Liver (tissue), 9 donors: ENCODE data around the gene CXXC5. TPM values are rescaled to one million over a fixed set of nuclear protein-coding genes. Genes with fewer than 3 reads are reported as not detected.

Source experiments
- DNase-seq: peaks from one replicate; pipeline ENCODE4 v3.0.0-alpha.2; 2017; ENCODE audit warnings: low spot score
- H3K27ac ChIP-seq, 2 donors: one replicate each; pipeline ENCODE4 v1.7.0; 2013; ENCODE audit warnings: inconsistent platforms in 2 of 2, low read length in 2 of 2, control low read depth in 1 of 2, low read depth in 1 of 2, mild to moderate bottlenecking in 1 of 2
- H3K27me3 ChIP-seq, 4 donors: one replicate each; pipeline versions ENCODE4 v1.6.1 to v1.7.0; 2013; ENCODE audit warnings: low read length in 3 of 4, inconsistent platforms in 1 of 4, mild to moderate bottlenecking in 1 of 4, moderate library complexity in 1 of 4; ENCODE audit not compliant: control insufficient read depth in 4 of 4, insufficient read depth in 4 of 4
- H3K36me3 ChIP-seq, 4 donors: one replicate each; pipeline versions ENCODE4 v1.6.1 to v1.7.0; 2013; ENCODE audit warnings: low read length in 3 of 4, mild to moderate bottlenecking in 3 of 4, low read depth in 1 of 4, moderate library complexity in 1 of 4; ENCODE audit not compliant: control insufficient read depth in 4 of 4, insufficient read depth in 3 of 4
- H3K4me1 ChIP-seq, 4 donors: one replicate each; pipeline versions ENCODE4 v1.6.1 to v1.7.0; 2013; ENCODE audit warnings: low read length in 3 of 4, mild to moderate bottlenecking in 3 of 4, moderate library complexity in 1 of 4; ENCODE audit not compliant: control insufficient read depth in 4 of 4, insufficient read depth in 4 of 4
- H3K4me3 ChIP-seq, 3 donors: one replicate each; pipeline versions ENCODE4 v1.6.1 to v1.7.0; 2013; ENCODE audit warnings: low read length in 3 of 3, control low read depth in 1 of 3, low read depth in 1 of 3, mild to moderate bottlenecking in 1 of 3
- H3K9ac ChIP-seq, 2 donors: one replicate each; pipeline ENCODE4 v1.7.0; 2013; ENCODE audit warnings: low read length in 2 of 2, mild to moderate bottlenecking in 2 of 2, moderate library complexity in 2 of 2, control low read depth in 1 of 2, low read depth in 1 of 2
- H3K9me3 ChIP-seq, 4 donors: one replicate each; pipeline versions ENCODE4 v1.6.1 to v1.7.0; 2013; ENCODE audit warnings: low read length in 3 of 4; ENCODE audit not compliant: control insufficient read depth in 4 of 4
- ATF3 ChIP-seq: IDR thresholded peaks from 2 replicates; pipeline ENCODE4 v1.6.1; 2016; ENCODE audit warnings: antibody characterized with exemption
- CTCF ChIP-seq: fragments of 150-350 bp; IDR thresholded peaks from 2 replicates; pipeline ENCODE4 v1.5.1; 2017; ENCODE audit warnings: improper control_type of control experiment, low read depth, low read length; ENCODE audit not compliant: missing input control
- EGR1 ChIP-seq, 2 donors: IDR thresholded peaks; 2 replicates each; pipeline ENCODE4 v1.6.1; 2016 to 2018; ENCODE audit warnings: antibody characterized with exemption in 2 of 2, low read depth in 2 of 2
- GABPA ChIP-seq, 2 donors: IDR thresholded peaks in 1 of 2; conservative IDR thresholded peaks in 1 of 2; 2 replicates each; pipeline ENCODE4 v1.6.1; 2016; ENCODE audit warnings: antibody characterized with exemption in 2 of 2, mild to moderate bottlenecking in 1 of 2, moderate library complexity in 1 of 2
- HNF4G ChIP-seq: IDR thresholded peaks from 2 replicates; pipeline ENCODE4 v1.6.1; 2016; ENCODE audit warnings: antibody characterized with exemption
- RAD21 ChIP-seq, 2 donors: IDR thresholded peaks; 2 replicates each; pipeline ENCODE4 v1.6.1; 2016; ENCODE audit warnings: antibody characterized with exemption in 2 of 2, mild to moderate bottlenecking in 2 of 2
- REST ChIP-seq: IDR thresholded peaks from 2 replicates; pipeline ENCODE4 v1.6.1; 2016; ENCODE audit warnings: antibody characterized with exemption, mild to moderate bottlenecking
- RXRA ChIP-seq, 2 donors: IDR thresholded peaks; 2 replicates each; pipeline ENCODE4 v1.6.1; 2017 to 2018; ENCODE audit warnings: antibody characterized with exemption in 2 of 2, mild to moderate bottlenecking in 1 of 2
- ZBTB33 ChIP-seq: IDR thresholded peaks from 2 replicates; pipeline ENCODE4 v1.6.1; 2016; ENCODE audit warnings: antibody characterized with exemption
- WGBS: extraction: QIAGEN DNeasy Blood & Tissue Kit; methylation state at CpG from one replicate; pipeline ENCODE4 v1.1.7; 2013; 5-methylcytosine and 5-hydroxymethylcytosine counted together
- polyA plus RNA-seq, 2 donors: library from polyadenylated mRNA; stranded (reverse) in 1 of 2; unstranded in 1 of 2; fragments of 200-250 nt in 1 of 2; fragments of >200 nt in 1 of 2; fragmentation: Nextera tagmentation in 1 of 2; extraction: Ambion mirVana in 1 of 2; gene quantifications; one replicate each; pipeline versions ENCODE4 v1.2.1 to v1.2.3, GENCODE V29; 2013 to 2015
- total RNA-seq, 2 donors: library from RNA; depleted of rRNA; stranded (reverse); fragments of >200 nt; gene quantifications; one replicate each; pipeline ENCODE4 v1.2.3, GENCODE V29; 2014
- donor health status: healthy.
- donor health status: healthy.
- donor health status: healthy.
- donor health status: healthy.
- donor health status: healthy.

CXXC5 gene
- total and polyA plus RNA-seq, 4 donors, result 40.6 to 78.6 (median 64.5) TPM

- TF ChIP-seq CTCF, result no peak
- TF ChIP-seq ATF3, result no peak
- TF ChIP-seq RXRA (IDR thresholded peaks at IDR 0.05), result no peak
Measured at GRCh38 chr5:139682016-139682975, 34.1 kb downstream of the CXXC5 start (continued).

GRCh38 chr5:139683295-139684271, 35.4 kb downstream of the CXXC5 start:
- no peak overlapping the region for H3K9ac ChIP-seq
- no peaks in the 10 kb centered on the region for H3K9me3 ChIP-seq
- peak overlapping the region; percentile 74 to 76 for H3K27ac ChIP-seq
- 74% methylated on average over 20 of the region's 20 CpGs for WGBS
- no peak for DNase-seq
- H3K4me3 ChIP-seq, result no peak overlapping the region
- H3K4me1 ChIP-seq, result peaks cover 33 to 83% (median 67%) of the 10 kb centered on the region in 4 donors
- peaks cover 13 to 24% (median 17%) of the 10 kb centered on the region in 4 donors for H3K36me3 ChIP-seq
- TF ChIP-seq RAD21 (IDR thresholded peaks at IDR 0.05), result no peak
- TF ChIP-seq HNF4G, result no peak
- TF ChIP-seq RXRA (IDR thresholded peaks at IDR 0.05), result no peak
- H3K27me3 ChIP-seq, result no peaks in the 10 kb centered on the region

- no peak overlapping the region for H3K9ac ChIP-seq
- DNase-seq, result no peak
- no peaks in the 10 kb centered on the region for H3K27me3 ChIP-seq
- WGBS, result 75% methylated on average over 7 of the region's 7 CpGs
- TF ChIP-seq ZBTB33 (no peak), GABPA (IDR thresholded peaks at IDR 0.05 in 1 of 2, conservative IDR thresholded peaks at IDR 0.05 in 1 of 2) (no peak), REST (no peak), EGR1 (IDR thresholded peaks at IDR 0.05; ENCODE audit: low read depth in 2 of 2) (no peak), RXRA (IDR thresholded peaks at IDR 0.05) (peak in 1 of 2 donors; percentile 28)
- no peaks in the 10 kb centered on the region for H3K9me3 ChIP-seq
- peak overlapping the region; percentile 74 to 76 for H3K27ac ChIP-seq
- no peak overlapping the region for H3K4me3 ChIP-seq
- H3K4me1 ChIP-seq, result peaks cover 33 to 91% (median 75%) of the 10 kb centered on the region in 4 donors
- peaks cover 13 to 24% (median 17%) of the 10 kb centered on the region in 4 donors for H3K36me3 ChIP-seq
Measured at GRCh38 chr5:139684350-139684880, 36.3 kb downstream of the CXXC5 start.
